ENCODE results near the gene NIPAL3.

GRCh38 chr1:24475700-24476099 is 60.1 kb downstream of the NIPAL3 start:
- TF ChIP-seq EZH2 (IDR thresholded peaks at IDR 0.05; ENCODE audit: insufficient read depth, poor library complexity, severe bottlenecking): no peak
- no peak for TF ChIP-seq EZH2phosphoT487 (IDR thresholded peaks at IDR 0.05; ENCODE audit: insufficient read depth, low read depth)

All from GM23248 (cell line).